Measurements from ENCODE around the gene LGR6.

GRCh38 chr1:202163281-202164270 is 30.0 kb upstream of the LGR6 start:
- no peak for TF ChIP-seq POLR2A (IDR thresholded peaks at IDR 0.05)
- TF ChIP-seq, protein P1, sequence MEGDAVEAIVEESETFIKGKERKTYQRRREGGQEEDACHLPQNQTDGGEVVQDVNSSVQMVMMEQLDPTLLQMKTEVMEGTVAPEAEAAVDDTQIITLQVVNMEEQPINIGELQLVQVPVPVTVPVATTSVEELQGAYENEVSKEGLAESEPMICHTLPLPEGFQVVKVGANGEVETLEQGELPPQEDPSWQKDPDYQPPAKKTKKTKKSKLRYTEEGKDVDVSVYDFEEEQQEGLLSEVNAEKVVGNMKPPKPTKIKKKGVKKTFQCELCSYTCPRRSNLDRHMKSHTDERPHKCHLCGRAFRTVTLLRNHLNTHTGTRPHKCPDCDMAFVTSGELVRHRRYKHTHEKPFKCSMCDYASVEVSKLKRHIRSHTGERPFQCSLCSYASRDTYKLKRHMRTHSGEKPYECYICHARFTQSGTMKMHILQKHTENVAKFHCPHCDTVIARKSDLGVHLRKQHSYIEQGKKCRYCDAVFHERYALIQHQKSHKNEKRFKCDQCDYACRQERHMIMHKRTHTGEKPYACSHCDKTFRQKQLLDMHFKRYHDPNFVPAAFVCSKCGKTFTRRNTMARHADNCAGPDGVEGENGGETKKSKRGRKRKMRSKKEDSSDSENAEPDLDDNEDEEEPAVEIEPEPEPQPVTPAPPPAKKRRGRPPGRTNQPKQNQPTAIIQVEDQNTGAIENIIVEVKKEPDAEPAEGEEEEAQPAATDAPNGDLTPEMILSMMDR (IDR thresholded peaks at IDR 0.05), result no peak
- TF ChIP-seq POLR2AphosphoS5 (IDR thresholded peaks at IDR 0.05), result no peak
- no peak for TF ChIP-seq EP300 (IDR thresholded peaks at IDR 0.05)

Data from suprapubic skin (tissue), 4 donors.